H1 (cell line): ENCODE measurements around the gene SPTBN5. TPM values are rescaled to one million over a fixed set of nuclear protein-coding genes. Genes with fewer than 3 reads are reported as not detected.

ENCODE experiments used
- CTCF ChIA-PET: fragments of 300-600 bp; sonication (Branson Sonifier 250); formaldehyde crosslinking; loops from one replicate; lab custom pipeline; 2021; ENCODE audit not compliant: partially characterized antibody; lab: Charles Lee
- POLR2A ChIA-PET: fragments of 300-600 bp; sonication (Branson Sonifier 250); formaldehyde crosslinking; loops from one replicate; lab custom pipeline; 2021; ENCODE audit warnings: inconsistent platforms; ENCODE audit not compliant: partially characterized antibody; lab: Charles Lee
- DNase-seq, 2 experiments: peaks; one replicate each; pipeline versions ENCODE4 v3.0.0 to v3.0.0-alpha.2; 2010 to 2022; ENCODE audit warnings: low spot score in 2 of 2, low read depth in 1 of 2, mixed read lengths in 1 of 2
- FAIRE-seq: peaks from 2 replicates; lab custom pipeline; 2011; peaks lifted over from hg19 to GRCh38; lab: Jason Lieb, UNC
- H2AFZ ChIP-seq: 2 replicates; pipeline ENCODE4 v1.8.1; 2012; ENCODE audit warnings: low read length, inconsistent platforms
- H2AK5ac ChIP-seq: 2 replicates; pipeline ENCODE4 v1.6.1; 2013; ENCODE audit warnings: low read depth, low read length
- H2BK120ac ChIP-seq: replicated peaks from 2 replicates; pipeline ENCODE3; 2013; ENCODE audit warnings: low read depth, low read length, inconsistent platforms
- H2BK12ac ChIP-seq: 2 replicates; pipeline ENCODE4 v1.6.1; 2013; ENCODE audit warnings: low read depth, low read length
- H2BK15ac ChIP-seq: 2 replicates; pipeline ENCODE4 v1.6.1; 2013; ENCODE audit warnings: low read length
- H2BK20ac ChIP-seq: 2 replicates; pipeline ENCODE4 v1.6.1; 2013; ENCODE audit warnings: low read length
- H2BK5ac ChIP-seq: 2 replicates; pipeline ENCODE4 v1.6.1; 2013; ENCODE audit warnings: low read depth, low read length
- H3K14ac ChIP-seq: 2 replicates; pipeline ENCODE4 v1.6.1; 2013; ENCODE audit warnings: inconsistent platforms; ENCODE audit not compliant: insufficient read length
- H3K18ac ChIP-seq: 2 replicates; pipeline ENCODE4 v1.6.1; 2013; ENCODE audit warnings: low read length; ENCODE audit errors: extremely low read depth
- H3K23ac ChIP-seq: 2 replicates; pipeline ENCODE4 v1.6.1; 2013; ENCODE audit warnings: inconsistent platforms; ENCODE audit not compliant: insufficient read length
- H3K23me2 ChIP-seq: 2 replicates; pipeline ENCODE4 v1.6.1; 2013; ENCODE audit warnings: low read depth, low read length
- H3K27ac ChIP-seq: 2 replicates; pipeline ENCODE4 v1.6.1; 2011; ENCODE audit warnings: low read depth, low read length, inconsistent platforms
- H3K27me3 ChIP-seq, 4 experiments: replicated peaks in 1 of 4; 1 replicate in 1 of 4; 2 replicates in 3 of 4; pipeline versions ENCODE4 v1.6.1 to v1.8.1; 2011 to 2013; ENCODE audit warnings: low read length in 3 of 4, mild to moderate bottlenecking in 3 of 4, inconsistent platforms in 2 of 4, mixed read lengths in 2 of 4, moderate library complexity in 1 of 4; ENCODE audit not compliant: control insufficient read depth in 3 of 4, insufficient read depth in 3 of 4; ENCODE audit errors: extremely low read depth in 1 of 4
- H3K36me3 ChIP-seq, 4 experiments: 2 replicates each; pipeline versions ENCODE4 v1.6.1 to v1.8.1; 2011 to 2013; ENCODE audit warnings: mild to moderate bottlenecking in 4 of 4, low read length in 3 of 4, moderate library complexity in 2 of 4, control low read depth in 1 of 4, inconsistent platforms in 1 of 4; ENCODE audit not compliant: insufficient read depth in 4 of 4, control insufficient read depth in 2 of 4
- H3K4ac ChIP-seq: replicated peaks from 2 replicates; pipeline ENCODE3; 2013; ENCODE audit warnings: low read length, low read depth, mixed read lengths, inconsistent platforms; ENCODE audit not compliant: insufficient read length
- H3K4me1 ChIP-seq, 4 experiments: replicated peaks in 1 of 4; 1 replicate in 1 of 4; 2 replicates in 3 of 4; pipeline versions ENCODE4 v1.6.1 to v1.8.1; 2011 to 2013; ENCODE audit warnings: low read length in 3 of 4, inconsistent platforms in 2 of 4, mixed read lengths in 1 of 4; ENCODE audit not compliant: insufficient read depth in 4 of 4, control insufficient read depth in 3 of 4
- H3K4me2 ChIP-seq, 2 experiments: 2 replicates each; pipeline versions ENCODE4 v1.6.1 to v1.8.1; 2011 to 2013; ENCODE audit warnings: low read depth in 2 of 2, low read length in 2 of 2, control low read depth in 1 of 2, inconsistent platforms in 1 of 2, mild to moderate bottlenecking in 1 of 2; ENCODE audit not compliant: insufficient read depth in 1 of 2
- H3K4me3 ChIP-seq, 4 experiments: fragments of 200-600, 300-600 bp in 1 of 4; sonication (generic), shearing (Covaris generic), sonication (Bioruptor Twin) in 1 of 4; 2 replicates each; pipeline versions ENCODE4 v1.5.1 to v1.8.1; 2011 to 2016; ENCODE audit warnings: low read length in 4 of 4, low read depth in 3 of 4, control low read depth in 2 of 4, inconsistent platforms in 2 of 4, mild to moderate bottlenecking in 2 of 4, mixed read lengths in 1 of 4, moderate library complexity in 1 of 4; ENCODE audit not compliant: insufficient read depth in 2 of 4; ENCODE audit errors: extremely low read depth in 1 of 4
- H3K56ac ChIP-seq: replicated peaks from 2 replicates; pipeline ENCODE3; 2013; ENCODE audit warnings: low read depth, mild to moderate bottlenecking, mixed read lengths, low read length, inconsistent platforms; ENCODE audit not compliant: insufficient read length
- H3K79me1 ChIP-seq: 2 replicates; pipeline ENCODE4 v1.6.1; 2013; ENCODE audit warnings: low read depth, low read length, control low read depth
- H3K79me2 ChIP-seq, 2 experiments: 2 replicates each; pipeline versions ENCODE4 v1.6.1 to v1.8.1; 2012 to 2013; ENCODE audit warnings: low read length in 2 of 2, mild to moderate bottlenecking in 2 of 2, inconsistent platforms in 1 of 2; ENCODE audit not compliant: insufficient read depth in 2 of 2, control insufficient read depth in 1 of 2
- H3K9ac ChIP-seq, 4 experiments: replicated peaks in 1 of 4; 1 replicate in 1 of 4; 2 replicates in 3 of 4; pipeline versions ENCODE4 v1.6.1 to v1.8.1; 2011 to 2013; ENCODE audit warnings: low read depth in 3 of 4, low read length in 3 of 4, control low read depth in 2 of 4, mild to moderate bottlenecking in 2 of 4, moderate library complexity in 2 of 4, inconsistent platforms in 1 of 4; ENCODE audit errors: extremely low read depth in 1 of 4
- H3K9me3 ChIP-seq, 2 experiments: 2 replicates each; pipeline versions ENCODE4 v1.6.1 to v1.8.1; 2012 to 2013; ENCODE audit warnings: mild to moderate bottlenecking in 2 of 2, moderate library complexity in 2 of 2, control low read depth in 1 of 2, inconsistent platforms in 1 of 2, low read depth in 1 of 2, low read length in 1 of 2, mixed read lengths in 1 of 2; ENCODE audit not compliant: insufficient read depth in 2 of 2
- H4K20me1 ChIP-seq, 2 experiments: replicated peaks in 1 of 2; 2 replicates each; pipeline versions ENCODE3 to v1.8.1; 2011 to 2013; ENCODE audit warnings: inconsistent platforms in 2 of 2, low read length in 2 of 2, mild to moderate bottlenecking in 1 of 2; ENCODE audit not compliant: insufficient read depth in 2 of 2, control insufficient read depth in 1 of 2
- H4K5ac ChIP-seq: 2 replicates; pipeline ENCODE4 v1.6.1; 2013; ENCODE audit warnings: low read length, low read depth, mixed read lengths, inconsistent platforms; ENCODE audit not compliant: insufficient read length
- H4K8ac ChIP-seq: 2 replicates; pipeline ENCODE4 v1.8.0; 2013; ENCODE audit warnings: mild to moderate bottlenecking, moderate library complexity, low read length, inconsistent platforms; ENCODE audit not compliant: insufficient read depth; ENCODE audit errors: extremely low read depth
- H4K91ac ChIP-seq: replicated peaks from 2 replicates; pipeline ENCODE3; 2013; ENCODE audit warnings: low read length, mixed read lengths, inconsistent platforms; ENCODE audit not compliant: insufficient read length
- FOSL1 ChIP-seq: IDR thresholded peaks from 2 replicates; pipeline ENCODE4 v1.6.1; 2011; ENCODE audit warnings: mild to moderate bottlenecking, low read depth, low read length, moderate library complexity; ENCODE audit not compliant: insufficient read depth
- GABPA ChIP-seq: IDR thresholded peaks from 2 replicates; pipeline ENCODE4 v1.6.1; 2011; ENCODE audit warnings: mild to moderate bottlenecking, low read length, moderate library complexity, borderline replicate concordance; ENCODE audit not compliant: insufficient read depth
- GTF2F1 ChIP-seq: IDR thresholded peaks from 2 replicates; pipeline ENCODE4 v1.6.1; 2012; ENCODE audit warnings: low read depth, low read length, improper control_type of control experiment, borderline replicate concordance
- PHF8 ChIP-seq: fragments of 200-600 bp; sonication (generic); conservative IDR thresholded peaks from 2 replicates; pipeline ENCODE4 v1.7.1; 2012; ENCODE audit warnings: low read depth, mild to moderate bottlenecking, inconsistent platforms, low read length, moderate library complexity
- POLR2AphosphoS5 ChIP-seq: IDR thresholded peaks from 2 replicates; pipeline ENCODE4 v1.6.1; 2011; ENCODE audit warnings: low read depth, low read length
- SIN3A ChIP-seq, 2 experiments: IDR thresholded peaks in 1 of 2; conservative IDR thresholded peaks in 1 of 2; 2 replicates each; pipeline ENCODE4 v1.6.1; 2011 to 2012; ENCODE audit warnings: low read length in 2 of 2, improper control_type of control experiment in 1 of 2, low read depth in 1 of 2, mild to moderate bottlenecking in 1 of 2
- SP1 ChIP-seq: IDR thresholded peaks from 2 replicates; pipeline ENCODE4 v1.6.1; 2011; ENCODE audit warnings: low read depth, low read length
- SUZ12 ChIP-seq: fragments of 200-600 bp; sonication (generic); IDR thresholded peaks from 2 replicates; pipeline ENCODE4 v1.6.1; 2012; ENCODE audit warnings: mild to moderate bottlenecking, inconsistent platforms, low read length, moderate library complexity, mixed read lengths
- TBP ChIP-seq: IDR thresholded peaks from 2 replicates; pipeline ENCODE4 v1.6.1; 2011; ENCODE audit warnings: low read depth, low read length, improper control_type of control experiment
- TEAD4 ChIP-seq: IDR thresholded peaks from 2 replicates; pipeline ENCODE4 v1.6.1; 2012; ENCODE audit warnings: low read depth, low read length, inconsistent platforms, mixed read lengths
- WGBS, 2 experiments: shearing (Covaris generic) in 1 of 2; methylation state at CpG; one replicate each; pipeline versions ENCODE4 v1.1.6 to v1.1.7; 2013 to 2015; ENCODE audit warnings: low lambda C conversion rate in 2 of 2, mixed read lengths in 2 of 2, inconsistent platforms in 1 of 2, low coverage in 1 of 2, missing lambda C conversion rate in 1 of 2; ENCODE audit not compliant: insufficient replicate concordance in 2 of 2, insufficient coverage in 1 of 2, insufficient read length in 1 of 2; ENCODE audit errors: extremely low coverage in 1 of 2, missing lambda C conversion rate in 1 of 2; 5-methylcytosine and 5-hydroxymethylcytosine counted together
- polyA plus RNA-seq, 7 experiments: library from polyadenylated mRNA; depleted of rRNA in 3 of 7; stranded (reverse) in 5 of 7; unstranded in 2 of 7; fragments of >200 nt in 5 of 7; fragments of 200-250 nt in 2 of 7; gene quantifications; 1 replicate in 5 of 7; 2 replicates in 1 of 7; 4 replicates in 1 of 7; pipeline versions ENCODE4 v1.2.1 to v1.2.3, GENCODE V29; 2011 to 2013; ENCODE audit warnings: missing spikeins in 2 of 7, mixed read lengths in 2 of 7
- total RNA-seq: library from RNA; stranded (reverse); fragmentation: NEBNext Ultra II Directional; extraction: Animal tissue kit (Norgen Biotek cat#: 25700); gene quantifications from 2 replicates; pipeline ENCODE4 v1.2.1, GENCODE V29; 2021
- TF ChIP-seq, protein P1 (sequence below), 3 experiments: IDR thresholded peaks; 1 replicate in 2 of 3; 2 replicates in 1 of 3; pipeline versions ENCODE4 v1.5.1 to v1.6.1; 2011; ENCODE audit warnings: low read length in 3 of 3, mild to moderate bottlenecking in 3 of 3, inconsistent platforms in 2 of 3, low read depth in 1 of 3, moderate library complexity in 1 of 3; ENCODE audit not compliant: insufficient read depth in 1 of 3; ENCODE audit errors: control extremely low read depth in 1 of 3

Gene SPTBN5
- total and polyA plus RNA-seq, 2 of the 8 experiments (the other 6 are each of a cell fraction or from before 2014, with no cell fraction given) = 0.32 to 0.84 TPM

DNA sequence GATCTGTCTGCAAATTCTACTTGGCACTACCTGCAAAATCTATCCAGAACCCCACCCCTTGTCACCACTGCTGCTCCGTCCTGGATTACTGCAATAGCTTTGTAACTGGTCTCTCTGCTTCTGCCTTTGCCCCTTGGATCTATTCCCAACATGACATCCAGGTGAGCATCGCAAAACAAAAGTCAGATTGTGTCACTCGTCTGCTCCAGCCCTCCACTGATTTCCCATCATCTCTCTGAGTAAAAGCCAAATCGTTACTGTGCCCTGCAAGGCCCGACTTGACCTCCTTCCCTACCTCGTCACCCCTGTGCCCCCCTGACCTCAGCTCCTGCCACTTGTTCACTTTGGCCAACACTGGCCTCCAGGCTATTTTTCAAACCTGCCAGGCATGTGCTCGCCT, 9.4 kb downstream of the SPTBN5 start:
- Histone ChIP-seq H3K27me3 (peaks cover 21 to 36% (median 31%) of the 10 kb centered on the region in 4 experiments), H4K5ac (no peak overlapping the region), H2AFZ (no peak overlapping the region), H3K14ac (no peak overlapping the region), H4K91ac (no peak overlapping the region), H3K4me1 (peaks cover 0 to 9% (median 4%) of the 10 kb centered on the region in 4 experiments; a peak in 6 of 7 replicates), H4K8ac (peak overlapping the region; percentile 38; the same call in 1 of the 2 replicates), H4K20me1 (no peaks in the 10 kb centered on the region), H2BK12ac (no peak overlapping the region), H3K79me1 (no peaks in the 10 kb centered on the region), H3K18ac (no peak overlapping the region), H3K23me2 (peaks cover 4% of the 10 kb centered on the region; the same call in 1 of the 2 replicates), H2BK5ac (no peak overlapping the region), H3K4me2 (no peak overlapping the region), H3K36me3 (no peaks in the 10 kb centered on the region), H3K4ac (no peak overlapping the region), H2BK20ac (no peak overlapping the region), H2AK5ac (no peak overlapping the region), H3K23ac (no peak overlapping the region), H3K9ac (no peak overlapping the region), H3K56ac (no peak overlapping the region), H2BK120ac (no peak overlapping the region), H3K27ac (no peak overlapping the region), H3K79me2 (no peaks in the 10 kb centered on the region), H2BK15ac (no peak overlapping the region), H3K9me3 (no peaks in the 10 kb centered on the region), H3K4me3 (no peak overlapping the region)
- ChIA-PET POLR2A (no interaction called here), CTCF (interaction anchor here (0.5 to 3.0 kb wide), 9 partner anchors 9 to 74 kb away, joined by 3 to 12 read pairs (median 4); no protein-coding TSS in a partner anchor)
- WGBS, 2 experiments = 88% methylated on average over 7 of the region's 7 CpGs; no CpG with 5 or more reads in 1 of the 2 experiments
- no peak for FAIRE-seq
- DNase-seq = no peak
- TF ChIP-seq, protein P1, sequence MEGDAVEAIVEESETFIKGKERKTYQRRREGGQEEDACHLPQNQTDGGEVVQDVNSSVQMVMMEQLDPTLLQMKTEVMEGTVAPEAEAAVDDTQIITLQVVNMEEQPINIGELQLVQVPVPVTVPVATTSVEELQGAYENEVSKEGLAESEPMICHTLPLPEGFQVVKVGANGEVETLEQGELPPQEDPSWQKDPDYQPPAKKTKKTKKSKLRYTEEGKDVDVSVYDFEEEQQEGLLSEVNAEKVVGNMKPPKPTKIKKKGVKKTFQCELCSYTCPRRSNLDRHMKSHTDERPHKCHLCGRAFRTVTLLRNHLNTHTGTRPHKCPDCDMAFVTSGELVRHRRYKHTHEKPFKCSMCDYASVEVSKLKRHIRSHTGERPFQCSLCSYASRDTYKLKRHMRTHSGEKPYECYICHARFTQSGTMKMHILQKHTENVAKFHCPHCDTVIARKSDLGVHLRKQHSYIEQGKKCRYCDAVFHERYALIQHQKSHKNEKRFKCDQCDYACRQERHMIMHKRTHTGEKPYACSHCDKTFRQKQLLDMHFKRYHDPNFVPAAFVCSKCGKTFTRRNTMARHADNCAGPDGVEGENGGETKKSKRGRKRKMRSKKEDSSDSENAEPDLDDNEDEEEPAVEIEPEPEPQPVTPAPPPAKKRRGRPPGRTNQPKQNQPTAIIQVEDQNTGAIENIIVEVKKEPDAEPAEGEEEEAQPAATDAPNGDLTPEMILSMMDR (IDR thresholded peaks at IDR 0.05; ENCODE audit: control extremely low read depth in 1 of 3, insufficient read depth in 1 of 3, low read depth in 1 of 3, low read length in 3 of 3) = no peak
- no peak for TF ChIP-seq GTF2F1
- no peak for TF ChIP-seq GABPA
- no peak for TF ChIP-seq PHF8
- no peak for TF ChIP-seq FOSL1
- no peak for TF ChIP-seq POLR2AphosphoS5
- no peak for TF ChIP-seq SUZ12
- TF ChIP-seq TEAD4 = no peak
- no peak for TF ChIP-seq SP1
- TF ChIP-seq TBP = no peak
- no peak for TF ChIP-seq SIN3A (conservative IDR thresholded peaks at IDR 0.05 in 1 of 2, IDR thresholded peaks at IDR 0.05 in 1 of 2; ENCODE audit: low read depth in 1 of 2, low read length in 2 of 2)
